Measurements from ENCODE around the gene DLG2. TPM values are rescaled to one million over a fixed set of nuclear protein-coding genes. Genes with fewer than 3 reads are reported as not detected.

Gene DLG2
- polyA plus RNA-seq, 3 donors = 0.24 to 0.39 TPM; not detected in 1

GRCh38 chr11:83972536-83972935, 1654.6 kb downstream of the DLG2 start:
- H3K36me3 Mint-ChIP-seq = no peaks in the 10 kb centered on the region
- H3K9me3 Mint-ChIP-seq = peaks cover 0 to 3% (median 0%) of the 10 kb centered on the region in 7 donors
- Histone ChIP-seq H2AFZ (ENCODE audit: insufficient read depth, low read depth, low read length, poor library complexity, severe bottlenecking) (no peak overlapping the region), H3K36me3 (replicated peaks in 1 of 2; ENCODE audit: control insufficient read depth in 1 of 2, insufficient read depth in 2 of 2, low read length in 2 of 2) (no peaks in the 10 kb centered on the region), H3K79me2 (ENCODE audit: insufficient read depth, low read length) (no peaks in the 10 kb centered on the region), H3K4me1 (ENCODE audit: control insufficient read depth in 1 of 2, insufficient read depth in 2 of 2, low read length in 2 of 2) (no peaks in the 10 kb centered on the region), H3K27ac (ENCODE audit: low read depth in 1 of 2, low read length in 2 of 2) (no peak overlapping the region), H3K4me2 (replicated peaks; ENCODE audit: extremely low read depth, low read length, poor library complexity, severe bottlenecking) (no peak overlapping the region), H3K9ac (ENCODE audit: insufficient read depth, low read length, poor library complexity, severe bottlenecking) (no peak overlapping the region), H3K9me3 (replicated peaks in 1 of 2; ENCODE audit: control insufficient read depth in 1 of 2, insufficient read depth in 1 of 2, low read length in 2 of 2) (no peaks in the 10 kb centered on the region), H3K27me3 (ENCODE audit: control insufficient read depth in 2 of 2, insufficient read depth in 2 of 2, low read length in 2 of 2) (no peaks in the 10 kb centered on the region), H4K20me1 (ENCODE audit: insufficient read depth, low read length) (no peaks in the 10 kb centered on the region), H3K4me3 (replicated peaks in 1 of 3; ENCODE audit: low read depth in 2 of 3, low read length in 3 of 3) (no peak overlapping the region)
- no peaks in the 10 kb centered on the region for H3K4me1 Mint-ChIP-seq
- intact Hi-C loops (cut with micrococcal nuclease) = no loop called here
- no peak overlapping the region for H3K27ac Mint-ChIP-seq
- WGBS (ENCODE audit: insufficient coverage) = no CpG with 5 or more reads among the region's 1 CpG
- peaks cover 0 to 3% (median 0%) of the 10 kb centered on the region in 3 donors for H3K27me3 Mint-ChIP-seq (ENCODE audit: low read depth in 3 of 3)
- DNase-seq = no peak
- no peak overlapping the region for H3K4me3 Mint-ChIP-seq
- TF ChIP-seq, protein P1, sequence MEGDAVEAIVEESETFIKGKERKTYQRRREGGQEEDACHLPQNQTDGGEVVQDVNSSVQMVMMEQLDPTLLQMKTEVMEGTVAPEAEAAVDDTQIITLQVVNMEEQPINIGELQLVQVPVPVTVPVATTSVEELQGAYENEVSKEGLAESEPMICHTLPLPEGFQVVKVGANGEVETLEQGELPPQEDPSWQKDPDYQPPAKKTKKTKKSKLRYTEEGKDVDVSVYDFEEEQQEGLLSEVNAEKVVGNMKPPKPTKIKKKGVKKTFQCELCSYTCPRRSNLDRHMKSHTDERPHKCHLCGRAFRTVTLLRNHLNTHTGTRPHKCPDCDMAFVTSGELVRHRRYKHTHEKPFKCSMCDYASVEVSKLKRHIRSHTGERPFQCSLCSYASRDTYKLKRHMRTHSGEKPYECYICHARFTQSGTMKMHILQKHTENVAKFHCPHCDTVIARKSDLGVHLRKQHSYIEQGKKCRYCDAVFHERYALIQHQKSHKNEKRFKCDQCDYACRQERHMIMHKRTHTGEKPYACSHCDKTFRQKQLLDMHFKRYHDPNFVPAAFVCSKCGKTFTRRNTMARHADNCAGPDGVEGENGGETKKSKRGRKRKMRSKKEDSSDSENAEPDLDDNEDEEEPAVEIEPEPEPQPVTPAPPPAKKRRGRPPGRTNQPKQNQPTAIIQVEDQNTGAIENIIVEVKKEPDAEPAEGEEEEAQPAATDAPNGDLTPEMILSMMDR (IDR thresholded peaks at IDR 0.05) = no peak

GRCh38 chr11:83971063-83971462, 1656.1 kb downstream of the DLG2 start:
- H3K27me3 Mint-ChIP-seq (ENCODE audit: low read depth in 3 of 3) = peaks cover 0 to 3% (median 0%) of the 10 kb centered on the region in 3 donors
- TF ChIP-seq, protein P1 (IDR thresholded peaks at IDR 0.05) = no peak
- H3K9me3 Mint-ChIP-seq = peaks cover 0 to 3% (median 0%) of the 10 kb centered on the region in 7 donors
- no peak overlapping the region for H3K27ac Mint-ChIP-seq
- no peaks in the 10 kb centered on the region for H3K36me3 Mint-ChIP-seq
- H2AFZ ChIP-seq (ENCODE audit: insufficient read depth, low read depth, low read length, poor library complexity, severe bottlenecking) = no peak overlapping the region
- H4K20me1 ChIP-seq (ENCODE audit: insufficient read depth, low read length) = no peaks in the 10 kb centered on the region
- no peaks in the 10 kb centered on the region for H3K36me3 ChIP-seq (replicated peaks in 1 of 2; ENCODE audit: control insufficient read depth in 1 of 2, insufficient read depth in 2 of 2, low read length in 2 of 2)
- no peaks in the 10 kb centered on the region for H3K79me2 ChIP-seq (ENCODE audit: insufficient read depth, low read length)
- H3K4me3 ChIP-seq (replicated peaks in 1 of 3; ENCODE audit: low read depth in 2 of 3, low read length in 3 of 3) = no peak overlapping the region
- H3K27ac ChIP-seq (ENCODE audit: low read depth in 1 of 2, low read length in 2 of 2) = no peak overlapping the region
- no peaks in the 10 kb centered on the region for H3K4me1 Mint-ChIP-seq
- intact Hi-C loops (cut with micrococcal nuclease) = no loop called here
- H3K4me3 Mint-ChIP-seq = no peak overlapping the region
- WGBS (ENCODE audit: insufficient coverage) = 100% methylated on average over 1 of the region's 1 CpG
- no peaks in the 10 kb centered on the region for H3K27me3 ChIP-seq (ENCODE audit: control insufficient read depth in 2 of 2, insufficient read depth in 2 of 2, low read length in 2 of 2)
- no peak for DNase-seq
- H3K4me1 ChIP-seq (ENCODE audit: control insufficient read depth in 1 of 2, insufficient read depth in 2 of 2, low read length in 2 of 2) = no peaks in the 10 kb centered on the region
- no peaks in the 10 kb centered on the region for H3K9me3 ChIP-seq (replicated peaks in 1 of 2; ENCODE audit: control insufficient read depth in 1 of 2, insufficient read depth in 1 of 2, low read length in 2 of 2)
- H3K4me2 ChIP-seq (replicated peaks; ENCODE audit: extremely low read depth, low read length, poor library complexity, severe bottlenecking) = no peak overlapping the region
- H3K9ac ChIP-seq (ENCODE audit: insufficient read depth, low read length, poor library complexity, severe bottlenecking) = no peak overlapping the region

Data from CD14-positive monocyte (primary cell).